Stimulated activated CD4-positive, alpha-beta T cell treated with anti-CD3 and anti-CD28 coated beads, Interleukin-1b, Interleukin-23, amount 100 ng/mL, for 4 hours (primary cell): ENCODE data around the gene DDX21.
"Not testable (repeated sequence)": the region's sequence is repeated elsewhere in the genome, so short reads cannot be mapped to it uniquely, and the experiment has no call there.

Experiments
- DNase-seq, 2 donors: peaks; one replicate each; pipeline ENCODE4 v3.0.0-alpha.2; 2020; ENCODE audit warnings: low read depth in 2 of 2

DDX21 gene

DNA sequence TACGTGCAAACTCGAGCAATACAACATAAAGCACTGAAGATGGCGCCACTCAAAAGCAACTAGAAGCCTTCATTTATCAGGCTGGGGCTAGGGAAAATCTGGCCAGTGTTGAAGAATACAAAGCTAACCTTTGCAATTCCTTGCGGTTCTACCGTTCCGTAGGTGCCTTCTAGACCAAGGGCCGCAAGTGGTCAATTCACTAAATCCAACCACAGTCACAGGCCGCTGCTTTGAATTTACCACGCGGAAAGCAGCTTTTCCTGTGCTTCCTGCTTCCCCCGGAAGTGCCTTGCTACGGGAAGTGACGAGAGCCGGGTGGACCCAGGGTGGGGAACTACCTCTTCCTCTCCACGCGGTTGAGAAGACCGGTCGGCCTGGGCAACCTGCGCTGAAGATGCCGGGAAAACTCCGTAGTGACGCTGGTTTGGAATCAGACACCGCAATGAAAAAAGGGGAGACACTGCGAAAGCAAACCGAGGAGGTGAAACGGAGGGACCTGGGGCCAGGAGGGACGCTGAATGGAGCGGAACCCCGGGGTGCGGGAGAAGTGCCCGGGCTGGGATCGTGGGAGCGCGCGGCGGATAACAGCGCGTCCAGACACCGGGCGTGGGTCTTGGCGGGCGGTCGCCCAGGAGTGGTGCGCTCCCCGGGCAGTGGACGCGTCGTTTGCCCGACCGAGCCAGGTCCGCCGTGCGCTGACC, at the start of gene DDX21:
TSS of gene DDX21 (plus strand) at position 339 of the 701 bp plus-strand sequence. CDS start at position 395, 56 bp downstream.
- DNase-seq = peak; percentile 77 to 80

GRCh38 chr10:68924593-68924992, 31.4 kb upstream of the DDX21 start:
- DNase-seq = no peak

- no peak for DNase-seq
These were observed 30.5 kb upstream of the DDX21 start for GRCh38 chr10:68925489-68925888.

GRCh38 chr10:68929157-68929556, 26.8 kb upstream of the DDX21 start:
- not testable (repeated sequence) for DNase-seq

DNA sequence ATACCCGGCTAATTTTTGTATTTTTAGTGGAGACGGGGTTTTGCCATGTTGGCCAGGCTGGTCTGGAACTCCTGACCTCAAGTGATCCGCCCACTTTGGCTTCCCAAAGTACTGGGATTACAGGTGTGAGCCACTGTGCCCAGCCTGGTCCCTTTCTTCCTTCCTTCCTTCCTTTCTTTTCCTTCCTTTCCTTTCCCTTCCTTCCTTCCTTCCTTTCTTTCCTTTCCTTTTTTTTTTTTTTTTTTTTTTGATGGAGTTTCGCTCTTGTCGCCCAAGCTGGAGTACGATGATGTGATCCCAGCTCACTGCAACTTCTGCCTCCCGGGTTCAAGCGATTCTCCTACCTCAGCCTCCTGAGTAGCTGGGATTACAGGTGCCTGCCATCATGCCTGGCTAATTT, 26.1 kb upstream of the DDX21 start:
- DNase-seq = not testable (repeated sequence)

GRCh38 chr10:68932860-68933259, 23.1 kb upstream of the DDX21 start:
- not testable (repeated sequence) for DNase-seq

DNA sequence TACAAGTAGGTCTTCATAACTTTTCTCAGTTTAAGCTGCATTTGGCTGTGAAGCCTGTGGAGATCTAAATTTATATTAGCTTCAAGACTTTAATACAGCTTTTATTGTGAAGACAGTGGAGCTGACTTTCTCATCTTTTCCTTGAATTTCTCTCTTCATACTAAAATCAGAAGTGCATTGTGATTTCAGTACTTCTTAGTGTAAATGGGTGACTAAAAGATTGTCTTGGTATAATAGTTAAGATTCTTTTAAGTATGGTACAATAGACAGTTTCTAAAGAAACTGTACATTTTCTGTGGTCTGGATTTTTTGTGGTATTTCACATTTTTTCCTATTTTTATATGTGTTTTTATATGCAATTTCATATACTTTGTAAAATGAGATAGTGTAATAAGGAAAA, 21.0 kb upstream of the DDX21 start:
- no peak for DNase-seq

- DNase-seq = no peak
These were observed 17.9 kb upstream of the DDX21 start for GRCh38 chr10:68938117-68938516.

- no peak for DNase-seq
These were observed 17.1 kb upstream of the DDX21 start for GRCh38 chr10:68938884-68939283.

- not testable (repeated sequence) for DNase-seq
These were observed 15.1 kb upstream of the DDX21 start for GRCh38 chr10:68940917-68941316.

- no peak for DNase-seq
These were observed 5.4 kb upstream of the DDX21 start for GRCh38 chr10:68950598-68950997.

GRCh38 chr10:68954904-68955303, 1.1 kb upstream of the DDX21 start:
- DNase-seq = no peak

DNA sequence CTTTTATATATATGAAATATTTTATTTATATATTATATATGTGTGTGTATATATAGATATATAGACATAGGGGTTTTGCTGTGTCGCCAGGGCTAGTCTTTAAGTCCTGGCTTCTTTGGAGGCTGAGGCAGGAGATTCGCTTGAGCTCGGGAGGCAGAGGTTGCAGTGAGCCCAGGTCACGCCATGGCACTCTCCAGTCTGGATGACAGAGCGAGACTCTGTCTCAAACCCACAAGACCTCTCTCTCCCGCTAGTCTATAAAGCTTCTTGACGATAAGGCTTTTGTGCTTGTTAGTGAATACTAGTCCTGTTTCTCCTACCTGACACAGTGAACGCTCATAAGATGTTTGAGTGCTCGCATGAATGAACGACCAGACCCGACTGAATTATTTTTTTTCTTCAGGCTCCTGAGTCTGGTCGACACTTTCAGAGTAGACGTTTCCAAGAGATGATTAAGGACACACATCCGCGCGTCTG, 577 bp upstream of the DDX21 start:
- no peak for DNase-seq

DNA sequence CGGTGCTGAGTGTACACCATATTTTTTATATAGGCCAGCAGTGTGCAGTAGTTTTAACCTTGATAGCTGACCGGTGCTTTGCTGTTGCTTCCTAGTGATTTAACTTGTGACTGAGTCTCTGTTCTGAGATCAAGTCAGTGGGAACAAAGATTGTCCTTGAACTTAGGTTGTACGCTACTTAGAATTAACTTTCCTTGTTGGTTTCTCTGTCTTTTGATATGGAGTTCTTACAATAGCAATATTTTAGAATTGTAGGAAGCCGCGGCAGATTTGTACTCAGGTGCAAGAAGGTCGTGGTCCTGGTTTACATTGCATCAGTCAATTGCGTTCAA, 1.3 kb downstream of the DDX21 start:
- no peak for DNase-seq

DNA sequence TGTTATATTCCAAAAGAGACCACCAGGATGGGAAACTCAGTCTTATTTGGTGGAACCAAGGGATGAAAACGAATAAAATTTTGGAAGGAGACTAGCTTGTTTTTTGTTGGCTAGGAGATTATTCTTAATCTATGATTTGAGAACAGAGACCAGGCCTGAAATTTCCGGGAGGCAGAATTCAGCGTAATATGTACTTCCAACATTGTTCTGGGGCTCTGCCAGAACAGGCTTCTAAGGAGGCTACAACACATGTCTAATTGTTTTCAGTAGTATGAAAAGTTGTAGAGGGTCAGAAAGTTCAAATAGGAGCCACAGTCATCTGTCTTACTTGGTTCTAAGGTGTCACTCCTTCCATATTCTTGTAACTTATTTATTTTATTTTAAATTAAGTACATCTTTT, 1.7 kb downstream of the DDX21 start:
- DNase-seq = no peak

- no peak for DNase-seq
These were observed 3.9 kb downstream of the DDX21 start for GRCh38 chr10:68959695-68960527.

DNA sequence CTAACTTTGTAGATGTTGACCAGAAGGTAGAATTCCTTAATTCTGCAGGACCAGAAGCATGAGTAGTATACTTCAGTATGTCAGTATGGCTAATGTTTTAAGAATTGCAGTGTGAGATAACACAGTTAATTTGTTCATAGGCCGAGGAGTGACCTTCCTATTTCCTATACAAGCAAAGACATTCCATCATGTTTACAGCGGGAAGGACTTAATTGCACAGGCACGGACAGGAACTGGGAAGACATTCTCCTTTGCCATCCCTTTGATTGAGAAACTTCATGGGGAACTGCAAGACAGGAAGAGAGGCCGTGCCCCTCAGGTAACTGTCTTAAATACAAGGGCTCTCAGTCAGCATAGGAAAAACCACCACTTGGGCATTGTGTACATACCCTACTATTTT, 7.2 kb downstream of the DDX21 start:
- no peak for DNase-seq

GRCh38 chr10:68973975-68974374, 18.0 kb downstream of the DDX21 start:
- DNase-seq = no peak

GRCh38 chr10:68975936-68976473, 20.0 kb downstream of the DDX21 start:
- DNase-seq = not testable (repeated sequence)

DNA sequence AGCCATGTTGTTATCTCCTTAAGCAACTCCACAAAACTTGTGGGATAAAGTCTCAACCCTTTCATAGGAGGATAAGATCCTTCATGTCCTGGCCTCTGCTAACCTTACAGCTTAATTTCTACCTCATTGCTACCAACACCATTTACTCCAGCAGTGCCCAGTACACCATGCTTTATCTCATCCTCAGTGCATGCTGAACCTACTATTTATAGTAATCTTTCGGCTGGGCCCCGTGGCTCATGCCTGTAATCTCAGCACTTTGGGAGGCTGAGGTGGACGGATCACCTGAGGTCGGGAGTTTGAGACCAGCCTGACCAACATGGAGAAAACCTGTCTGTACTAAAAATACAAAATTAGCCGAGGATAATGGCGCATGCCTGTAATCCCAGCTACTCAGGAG, 23.8 kb downstream of the DDX21 start:
- not testable (repeated sequence) for DNase-seq

DNA sequence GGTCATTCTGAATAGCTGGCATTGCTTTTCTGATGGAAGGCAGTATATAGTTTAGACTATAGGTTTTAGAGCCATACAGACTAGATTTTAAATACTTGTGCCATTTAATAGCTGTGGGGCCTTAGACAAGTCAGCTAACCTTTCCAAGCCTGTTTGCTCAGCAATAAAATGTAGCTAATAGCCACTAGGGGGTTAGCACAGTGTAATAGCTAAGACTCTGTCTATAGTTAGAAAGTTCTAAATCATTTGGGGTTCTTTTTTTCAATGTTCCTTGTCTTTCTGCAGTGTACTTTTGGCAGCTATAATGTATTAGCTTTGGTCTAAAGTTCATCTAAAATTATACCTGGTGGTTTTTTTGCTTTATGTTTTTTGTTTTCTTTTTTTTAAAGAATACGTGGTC, 25.1 kb downstream of the DDX21 start:
- DNase-seq = no peak

GRCh38 chr10:68982389-68982788, 26.4 kb downstream of the DDX21 start:
- no peak for DNase-seq

DNA sequence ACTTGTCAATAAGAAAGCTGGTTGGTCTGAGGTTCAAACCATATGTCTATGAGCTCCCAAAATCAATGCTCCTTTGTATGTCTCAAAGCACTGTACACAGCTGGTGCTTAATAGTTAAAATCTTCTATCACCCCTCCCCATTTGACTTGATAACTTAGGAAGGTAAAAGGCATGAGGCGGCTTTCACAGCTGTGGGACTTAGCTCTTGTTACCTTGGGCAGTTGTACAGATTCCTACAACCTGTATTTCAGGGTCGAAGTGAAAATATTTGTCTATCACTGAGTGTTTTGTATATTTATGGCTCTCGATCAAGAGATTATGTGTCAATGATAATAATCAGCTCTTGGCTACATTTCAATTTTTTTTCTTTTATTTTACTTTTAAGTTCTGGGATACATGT, 31.6 kb downstream of the DDX21 start:
- DNase-seq = no peak
